NCI-H460 (cell line): ENCODE data around the gene DDX39B. TPM values are rescaled to one million over a fixed set of nuclear protein-coding genes. Genes with fewer than 3 reads are reported as not detected.

Source experiments
- DNase-seq: peaks from one replicate; pipeline ENCODE4 v3.0.0-alpha.2; 2016; ENCODE audit warnings: low read depth; ENCODE audit errors: extremely low read depth
- total RNA-seq: library from RNA; depleted of rRNA; stranded (reverse); fragments of >200 nt; shearing (Covaris generic); gene quantifications from 2 replicates; pipeline ENCODE4 v1.2.3, GENCODE V29; 2014

Gene DDX39B
- total RNA-seq, 1 experiment from 2014 or later, result 488 TPM

DNA sequence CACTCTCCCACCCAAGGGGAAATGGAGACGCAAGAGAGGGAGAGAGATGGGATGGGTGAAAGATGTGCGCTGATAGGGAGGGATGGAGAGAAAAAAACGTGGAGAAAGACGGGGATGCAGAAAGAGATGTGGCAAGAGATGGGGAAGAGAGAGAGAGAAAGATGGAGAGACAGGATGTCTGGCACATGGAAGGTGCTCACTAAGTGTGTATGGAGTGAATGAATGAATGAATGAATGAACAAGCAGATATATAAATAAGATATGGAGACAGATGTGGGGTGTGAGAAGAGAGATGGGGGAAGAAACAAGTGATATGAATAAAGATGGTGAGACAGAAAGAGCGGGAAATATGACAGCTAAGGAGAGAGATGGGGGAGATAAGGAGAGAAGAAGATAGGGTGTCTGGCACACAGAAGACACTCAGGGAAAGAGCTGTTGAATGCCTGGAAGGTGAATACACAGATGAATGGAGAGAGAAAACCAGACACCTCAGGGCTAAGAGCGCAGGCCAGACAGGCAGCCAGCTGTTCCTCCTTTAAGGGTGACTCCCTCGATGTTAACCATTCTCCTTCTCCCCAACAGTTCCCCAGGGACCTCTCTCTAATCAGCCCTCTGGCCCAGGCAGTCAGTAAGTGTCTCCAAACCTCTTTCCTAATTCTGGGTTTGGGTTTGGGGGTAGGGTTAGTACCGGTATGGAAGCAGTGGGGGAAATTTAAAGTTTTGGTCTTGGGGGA, 34.3 kb upstream of the DDX39B start:
- no peak for DNase-seq

DNA sequence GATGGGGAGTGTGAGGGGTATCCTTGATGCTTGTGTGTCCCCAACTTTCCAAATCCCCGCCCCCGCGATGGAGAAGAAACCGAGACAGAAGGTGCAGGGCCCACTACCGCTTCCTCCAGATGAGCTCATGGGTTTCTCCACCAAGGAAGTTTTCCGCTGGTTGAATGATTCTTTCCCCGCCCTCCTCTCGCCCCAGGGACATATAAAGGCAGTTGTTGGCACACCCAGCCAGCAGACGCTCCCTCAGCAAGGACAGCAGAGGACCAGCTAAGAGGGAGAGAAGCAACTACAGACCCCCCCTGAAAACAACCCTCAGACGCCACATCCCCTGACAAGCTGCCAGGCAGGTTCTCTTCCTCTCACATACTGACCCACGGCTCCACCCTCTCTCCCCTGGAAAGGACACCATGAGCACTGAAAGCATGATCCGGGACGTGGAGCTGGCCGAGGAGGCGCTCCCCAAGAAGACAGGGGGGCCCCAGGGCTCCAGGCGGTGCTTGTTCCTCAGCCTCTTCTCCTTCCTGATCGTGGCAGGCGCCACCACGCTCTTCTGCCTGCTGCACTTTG, 33.6 kb upstream of the DDX39B start, which contains the start of gene TNF:
TSS of gene TNF (plus strand) at position 231 of the 567 bp plus-strand sequence. CDS start at position 408, 177 bp downstream.
- no peak for DNase-seq

DNA sequence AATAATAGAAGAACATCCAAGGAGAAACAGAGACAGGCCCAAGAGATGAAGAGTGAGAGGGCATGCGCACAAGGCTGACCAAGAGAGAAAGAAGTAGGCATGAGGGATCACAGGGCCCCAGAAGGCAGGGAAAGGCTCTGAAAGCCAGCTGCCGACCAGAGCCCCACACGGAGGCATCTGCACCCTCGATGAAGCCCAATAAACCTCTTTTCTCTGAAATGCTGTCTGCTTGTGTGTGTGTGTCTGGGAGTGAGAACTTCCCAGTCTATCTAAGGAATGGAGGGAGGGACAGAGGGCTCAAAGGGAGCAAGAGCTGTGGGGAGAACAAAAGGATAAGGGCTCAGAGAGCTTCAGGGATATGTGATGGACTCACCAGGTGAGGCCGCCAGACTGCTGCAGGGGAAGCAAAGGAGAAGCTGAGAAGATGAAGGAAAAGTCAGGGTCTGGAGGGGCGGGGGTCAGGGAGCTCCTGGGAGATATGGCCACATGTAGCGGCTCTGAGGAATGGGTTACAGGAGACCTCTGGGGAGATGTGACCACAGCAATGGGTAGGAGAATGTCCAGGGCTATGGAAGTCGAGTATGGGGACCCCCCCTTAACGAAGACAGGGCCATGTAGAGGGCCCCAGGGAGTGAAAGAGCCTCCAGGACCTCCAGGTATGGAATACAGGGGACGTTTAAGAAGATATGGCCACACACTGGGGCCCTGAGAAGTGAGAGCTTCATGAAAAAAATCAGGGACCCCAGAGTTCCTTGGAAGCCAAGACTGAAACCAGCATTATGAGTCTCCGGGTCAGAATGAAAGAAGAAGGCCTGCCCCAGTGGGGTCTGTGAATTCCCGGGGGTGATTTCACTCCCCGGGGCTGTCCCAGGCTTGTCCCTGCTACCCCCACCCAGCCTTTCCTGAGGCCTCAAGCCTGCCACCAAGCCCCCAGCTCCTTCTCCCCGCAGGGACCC, 32.6 kb upstream of the DDX39B start:
- no peak for DNase-seq

DNA sequence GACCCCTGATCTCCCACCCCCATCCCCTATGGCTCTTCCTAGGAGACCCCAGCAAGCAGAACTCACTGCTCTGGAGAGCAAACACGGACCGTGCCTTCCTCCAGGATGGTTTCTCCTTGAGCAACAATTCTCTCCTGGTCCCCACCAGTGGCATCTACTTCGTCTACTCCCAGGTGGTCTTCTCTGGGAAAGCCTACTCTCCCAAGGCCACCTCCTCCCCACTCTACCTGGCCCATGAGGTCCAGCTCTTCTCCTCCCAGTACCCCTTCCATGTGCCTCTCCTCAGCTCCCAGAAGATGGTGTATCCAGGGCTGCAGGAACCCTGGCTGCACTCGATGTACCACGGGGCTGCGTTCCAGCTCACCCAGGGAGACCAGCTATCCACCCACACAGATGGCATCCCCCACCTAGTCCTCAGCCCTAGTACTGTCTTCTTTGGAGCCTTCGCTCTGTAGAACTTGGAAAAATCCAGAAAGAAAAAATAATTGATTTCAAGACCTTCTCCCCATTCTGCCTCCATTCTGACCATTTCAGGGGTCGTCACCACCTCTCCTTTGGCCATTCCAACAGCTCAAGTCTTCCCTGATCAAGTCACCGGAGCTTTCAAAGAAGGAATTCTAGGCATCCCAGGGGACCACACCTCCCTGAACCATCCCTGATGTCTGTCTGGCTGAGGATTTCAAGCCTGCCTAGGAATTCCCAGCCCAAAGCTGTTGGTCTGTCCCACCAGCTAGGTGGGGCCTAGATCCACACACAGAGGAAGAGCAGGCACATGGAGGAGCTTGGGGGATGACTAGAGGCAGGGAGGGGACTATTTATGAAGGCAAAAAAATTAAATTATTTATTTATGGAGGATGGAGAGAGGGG, 31.7 kb upstream of the DDX39B start:
- no peak for DNase-seq

DNA sequence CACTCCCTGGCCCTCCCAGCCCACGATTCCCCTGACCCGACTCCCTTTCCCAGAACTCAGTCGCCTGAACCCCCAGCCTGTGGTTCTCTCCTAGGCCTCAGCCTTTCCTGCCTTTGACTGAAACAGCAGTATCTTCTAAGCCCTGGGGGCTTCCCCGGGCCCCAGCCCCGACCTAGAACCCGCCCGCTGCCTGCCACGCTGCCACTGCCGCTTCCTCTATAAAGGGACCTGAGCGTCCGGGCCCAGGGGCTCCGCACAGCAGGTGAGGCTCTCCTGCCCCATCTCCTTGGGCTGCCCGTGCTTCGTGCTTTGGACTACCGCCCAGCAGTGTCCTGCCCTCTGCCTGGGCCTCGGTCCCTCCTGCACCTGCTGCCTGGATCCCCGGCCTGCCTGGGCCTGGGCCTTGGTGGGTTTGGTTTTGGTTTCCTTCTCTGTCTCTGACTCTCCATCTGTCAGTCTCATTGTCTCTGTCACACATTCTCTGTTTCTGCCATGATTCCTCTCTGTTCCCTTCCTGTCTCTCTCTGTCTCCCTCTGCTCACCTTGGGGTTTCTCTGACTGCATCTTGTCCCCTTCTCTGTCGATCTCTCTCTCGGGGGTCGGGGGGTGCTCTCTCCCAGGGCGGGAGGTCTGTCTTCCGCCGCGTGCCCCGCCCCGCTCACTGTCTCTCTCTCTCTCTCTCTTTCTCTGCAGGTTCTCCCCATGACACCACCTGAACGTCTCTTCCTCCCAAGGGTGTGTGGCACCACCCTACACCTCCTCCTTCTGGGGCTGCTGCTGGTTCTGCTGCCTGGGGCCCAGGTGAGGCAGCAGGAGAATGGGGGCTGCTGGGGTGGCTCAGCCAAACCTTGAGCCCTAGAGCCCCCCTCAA, 30.5 kb upstream of the DDX39B start, which contains the start of gene LTA:
TSS of gene LTA (plus strand) at position 249 of the 871 bp plus-strand sequence. CDS start at position 703, 454 bp downstream.
- no peak for DNase-seq

DNA sequence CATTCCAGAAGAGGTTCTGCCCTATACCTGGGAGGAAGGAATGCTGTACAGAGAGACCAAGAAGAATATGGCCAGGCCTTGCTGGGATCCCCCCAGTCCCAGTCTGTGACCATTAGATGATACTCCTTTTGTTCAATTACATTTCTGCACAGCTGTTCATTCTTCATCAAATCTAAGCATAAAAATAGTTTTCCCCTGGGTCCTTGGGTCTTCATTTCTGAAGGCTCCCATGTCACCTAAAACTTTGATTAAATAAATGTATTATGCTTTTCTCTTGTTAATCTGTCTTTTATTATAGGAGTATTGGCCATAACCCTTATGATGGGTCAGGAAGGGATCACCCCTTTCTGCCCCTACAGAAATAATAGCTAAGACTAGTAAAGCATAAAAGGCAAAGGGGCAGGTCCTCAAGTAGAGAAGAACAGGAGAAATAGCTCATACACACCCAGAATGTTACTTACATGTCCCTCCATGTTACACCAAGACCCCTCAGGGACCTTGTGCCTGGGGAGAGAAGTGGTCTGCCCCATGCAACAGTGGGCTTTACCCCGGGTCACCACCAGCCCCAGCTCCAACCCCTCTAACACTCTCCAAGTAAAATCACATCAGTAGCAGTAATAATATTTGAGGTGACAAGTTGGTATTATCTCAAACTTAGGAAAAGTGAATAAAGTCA, 28.2 kb upstream of the DDX39B start:
- no peak for DNase-seq

DNA sequence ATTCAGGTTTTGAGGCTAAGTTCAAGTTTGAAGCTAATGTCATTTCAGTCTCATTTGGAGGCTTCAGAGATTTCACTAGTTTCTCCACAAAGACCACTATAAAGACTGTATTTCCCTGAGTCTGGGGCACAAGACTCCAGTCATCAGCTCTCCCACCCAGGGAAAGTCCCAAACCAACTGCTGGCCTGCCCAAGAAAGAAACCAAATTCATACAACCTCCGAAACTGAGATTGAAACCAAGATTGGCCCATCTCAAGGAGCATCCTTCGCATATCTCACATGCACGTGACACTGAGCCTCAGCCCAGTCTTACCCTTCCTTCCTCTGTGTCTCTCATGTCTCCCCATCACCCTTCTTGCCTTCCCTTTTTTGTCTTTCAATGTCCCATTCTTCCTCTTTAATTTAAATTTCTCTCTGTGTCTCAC, 26.7 kb upstream of the DDX39B start:
- DNase-seq, result no peak

DNA sequence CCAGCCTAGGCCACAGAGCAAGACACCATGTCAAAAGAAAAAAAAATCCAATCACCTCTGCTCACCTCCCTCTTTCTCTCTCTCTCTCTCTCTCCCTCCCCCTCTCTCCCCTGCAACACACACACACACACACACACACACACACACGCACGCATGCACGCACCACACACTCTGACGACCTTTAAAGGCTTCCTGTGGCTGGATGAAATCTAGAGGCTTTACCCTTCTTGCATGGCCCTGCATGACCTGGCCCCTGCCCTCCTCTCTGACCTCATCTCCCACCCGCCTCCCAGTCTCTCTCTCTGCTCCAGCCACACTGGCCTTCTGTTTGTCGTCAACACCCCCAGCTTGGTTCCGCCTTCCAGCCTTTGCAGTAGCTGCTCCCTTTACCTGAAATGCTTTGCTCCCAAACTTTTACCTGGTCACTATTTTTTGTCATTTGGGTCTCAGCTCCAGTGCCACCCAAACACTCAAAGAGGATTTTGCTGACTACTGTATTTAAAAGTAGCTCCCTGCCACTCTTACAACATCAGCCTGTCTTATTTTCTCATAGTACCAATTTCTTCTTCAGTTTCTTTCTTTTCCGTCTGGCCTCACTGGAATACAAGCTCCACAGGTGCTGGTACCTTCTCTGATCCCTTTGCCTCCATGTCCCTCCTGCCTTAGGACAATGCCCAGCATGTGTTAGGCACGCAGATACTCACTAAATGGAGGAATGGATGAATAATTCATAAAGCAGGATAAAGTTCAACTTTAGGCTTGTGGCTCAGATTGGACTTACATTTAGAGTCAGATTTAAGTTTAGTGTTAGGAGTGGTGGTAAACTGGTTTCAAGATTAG, 25.9 kb upstream of the DDX39B start:
- DNase-seq, result no peak

DNA sequence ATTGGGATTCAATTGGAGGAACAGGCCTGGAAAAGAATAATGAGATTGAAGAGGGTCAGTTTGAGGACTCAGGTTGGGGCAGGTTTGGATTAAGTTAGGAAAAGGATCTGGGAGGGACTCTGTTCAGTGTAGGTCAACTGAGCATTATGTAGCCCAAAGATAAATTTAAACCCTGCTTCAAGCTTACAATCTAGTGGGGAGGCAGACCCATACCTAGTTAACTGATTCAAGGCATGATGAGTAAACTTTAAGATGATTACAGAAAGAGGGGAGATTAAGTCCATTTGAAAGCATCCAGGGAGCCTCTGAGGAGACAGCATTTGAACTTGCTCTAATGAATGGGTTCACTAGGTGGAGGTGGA, 18.9 kb upstream of the DDX39B start:
- DNase-seq, result no peak

DNA sequence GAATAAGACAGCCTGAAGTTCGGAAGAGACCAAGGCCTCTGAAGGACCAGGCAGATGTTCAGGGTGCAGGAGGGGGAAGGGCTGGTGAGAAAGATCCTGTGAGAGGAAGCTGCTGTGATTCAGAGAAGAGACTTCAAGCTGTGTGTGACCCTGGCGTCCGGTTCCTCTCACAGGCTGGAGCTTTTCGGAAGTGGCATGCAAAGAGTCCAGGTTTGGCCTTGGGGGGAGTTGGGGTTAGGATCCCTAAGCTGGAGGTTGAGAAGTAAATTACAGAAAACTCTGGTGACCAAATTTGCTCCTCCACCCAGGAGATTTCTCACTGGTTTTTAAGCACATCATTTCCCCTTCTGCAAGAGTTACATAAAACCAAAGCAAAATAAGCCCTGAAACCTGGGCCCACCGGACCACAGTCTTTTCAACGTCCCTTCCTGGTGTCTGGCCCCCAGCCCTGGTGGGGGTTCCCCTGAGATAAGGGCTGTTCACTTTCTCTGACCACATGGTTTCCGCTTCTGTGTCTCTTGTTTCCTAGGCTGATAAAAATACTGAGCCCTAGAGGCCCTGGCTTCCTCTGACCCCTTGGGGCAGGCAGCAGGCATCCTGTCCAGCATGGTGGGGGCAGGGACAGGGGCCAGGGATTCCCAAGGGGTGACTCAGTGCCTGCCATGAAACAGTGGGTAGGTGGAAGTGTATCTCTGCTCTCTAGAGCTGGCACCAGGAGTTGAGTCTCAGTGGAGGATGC, 18.3 kb upstream of the DDX39B start:
- no peak for DNase-seq

DNA sequence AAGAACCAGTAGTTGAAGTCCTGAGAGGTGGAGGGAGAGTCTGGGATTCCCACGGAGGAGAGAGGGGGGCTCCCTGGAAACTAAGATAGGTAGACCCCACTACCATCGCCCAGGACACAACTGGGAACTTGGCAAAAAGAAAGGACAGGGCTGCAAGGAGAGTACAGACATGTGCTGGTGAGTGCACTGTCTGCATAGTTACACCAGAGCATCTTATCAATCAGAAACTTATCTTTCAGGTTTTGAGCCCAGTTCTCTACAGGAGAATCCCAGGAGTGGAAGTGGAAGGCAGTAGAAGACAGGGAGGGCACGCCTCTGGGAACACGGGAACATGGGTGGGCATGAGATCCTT, 17.8 kb upstream of the DDX39B start:
- no peak for DNase-seq

DNA sequence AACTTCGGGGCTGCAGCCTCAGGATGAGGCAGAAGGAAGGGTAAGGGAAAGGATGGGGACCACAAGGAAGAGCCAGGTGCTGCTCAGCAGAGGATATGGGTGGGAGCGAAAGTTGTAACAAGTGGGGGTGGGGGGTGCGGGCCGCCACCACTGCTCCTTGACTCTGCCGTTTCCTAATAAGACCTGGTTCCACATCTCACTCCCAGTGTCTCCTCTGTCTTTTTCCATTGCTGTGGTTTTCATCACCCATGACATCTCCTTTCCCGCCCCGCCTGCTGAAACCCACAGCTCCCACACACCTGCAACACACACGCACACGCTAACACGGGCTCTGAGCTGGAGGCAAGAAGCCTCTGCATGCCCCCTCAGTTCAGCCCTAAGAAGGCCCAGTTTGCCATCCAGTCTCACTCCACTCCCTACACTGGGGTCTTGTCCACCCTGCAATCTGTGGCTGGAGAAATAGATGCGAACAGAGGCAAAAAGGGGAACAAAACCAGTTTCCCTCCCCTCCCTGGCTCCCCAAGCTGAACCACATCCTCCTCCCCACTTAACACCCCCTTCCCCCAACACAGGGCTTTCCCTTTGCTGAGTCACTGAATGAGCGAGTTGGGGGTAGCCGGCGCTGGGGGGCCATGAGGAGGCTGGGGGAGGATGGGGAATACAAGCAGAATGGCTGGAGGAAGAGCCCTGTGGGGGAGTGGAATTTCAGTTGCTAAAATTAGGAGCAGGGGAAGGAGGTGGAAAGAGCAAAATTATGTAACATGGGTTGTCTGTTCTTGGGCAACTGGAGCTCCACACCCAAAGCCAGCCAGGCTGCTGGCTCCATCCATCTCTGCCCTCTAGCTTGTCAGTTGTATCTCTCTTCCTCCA, 17.1 kb upstream of the DDX39B start:
- DNase-seq, result no peak

DNA sequence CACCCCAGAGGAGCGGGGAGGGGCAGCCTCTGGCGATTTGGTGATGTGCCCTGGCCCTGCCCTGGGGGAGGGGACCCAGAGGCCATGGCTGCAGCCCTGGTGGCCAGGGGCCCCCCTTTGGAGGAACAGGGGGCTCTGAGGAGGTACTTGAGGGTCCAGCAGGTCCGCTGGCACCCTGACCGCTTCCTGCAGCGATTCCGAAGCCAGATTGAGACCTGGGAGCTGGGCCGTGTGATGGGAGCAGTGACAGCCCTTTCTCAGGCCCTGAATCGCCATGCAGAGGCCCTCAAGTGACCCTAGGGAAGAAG, 16.5 kb upstream of the DDX39B start:
- no peak for DNase-seq

DNA sequence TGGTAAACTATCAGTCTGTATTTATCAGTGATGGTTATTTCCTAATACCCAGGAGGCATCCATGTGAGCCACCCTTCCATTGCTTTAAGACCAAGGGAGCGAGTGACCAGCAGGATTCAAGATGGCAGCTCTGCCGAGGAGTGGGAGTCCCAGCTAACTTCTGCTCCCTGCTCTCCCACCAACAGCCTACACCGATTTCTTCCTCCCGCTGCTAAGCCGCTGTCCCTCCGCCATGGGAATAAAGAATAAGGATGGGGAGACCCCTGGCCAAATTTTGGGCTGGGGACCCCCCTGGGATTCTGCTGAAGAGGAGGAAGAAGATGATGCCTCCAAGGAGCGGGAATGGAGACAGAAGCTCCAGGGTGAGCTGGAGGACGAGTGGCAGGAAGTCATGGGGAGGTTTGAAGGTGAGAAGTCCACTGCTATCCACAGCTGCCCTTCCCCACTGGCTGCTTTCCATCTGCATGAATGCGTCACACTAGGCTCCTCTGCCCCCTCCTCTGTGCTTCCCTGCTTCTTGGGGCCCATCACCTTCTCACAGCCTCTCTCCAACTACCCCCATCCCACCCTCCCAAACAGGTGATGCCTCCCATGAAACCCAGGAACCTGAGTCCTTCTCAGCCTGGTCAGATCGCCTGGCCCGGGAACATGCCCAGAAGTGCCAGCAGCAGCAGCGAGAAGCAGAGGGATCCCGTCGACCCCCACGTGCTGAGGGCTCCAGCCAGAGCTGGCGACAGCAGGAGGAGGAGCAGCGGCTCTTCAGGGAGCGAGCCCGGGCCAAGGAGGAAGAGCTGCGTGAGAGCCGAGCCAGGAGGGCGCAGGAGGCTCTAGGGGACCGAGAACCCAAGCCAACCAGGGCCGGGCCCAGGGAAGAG, 15.9 kb upstream of the DDX39B start:
- no peak for DNase-seq

DNA sequence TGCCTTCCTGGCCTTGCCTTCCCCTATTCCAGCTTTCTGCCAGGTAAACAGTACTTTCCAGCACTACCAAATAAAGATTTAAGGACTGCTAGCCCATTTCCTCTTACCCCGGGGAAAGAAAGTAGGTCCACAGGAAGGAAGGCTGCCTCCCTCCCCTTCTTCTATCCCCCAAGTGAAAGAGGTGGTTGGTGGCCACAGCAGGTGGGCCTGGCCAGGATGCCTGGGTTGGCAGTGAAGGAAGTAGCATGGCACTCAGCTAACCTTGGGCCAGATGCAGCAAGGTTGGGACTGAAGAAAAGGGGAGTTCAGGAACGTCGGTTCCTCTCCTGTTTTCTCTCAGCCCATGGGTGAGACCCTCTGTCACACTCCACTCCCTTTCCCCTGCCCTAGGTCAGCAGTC, 14.5 kb upstream of the DDX39B start:
- no peak for DNase-seq

DNA sequence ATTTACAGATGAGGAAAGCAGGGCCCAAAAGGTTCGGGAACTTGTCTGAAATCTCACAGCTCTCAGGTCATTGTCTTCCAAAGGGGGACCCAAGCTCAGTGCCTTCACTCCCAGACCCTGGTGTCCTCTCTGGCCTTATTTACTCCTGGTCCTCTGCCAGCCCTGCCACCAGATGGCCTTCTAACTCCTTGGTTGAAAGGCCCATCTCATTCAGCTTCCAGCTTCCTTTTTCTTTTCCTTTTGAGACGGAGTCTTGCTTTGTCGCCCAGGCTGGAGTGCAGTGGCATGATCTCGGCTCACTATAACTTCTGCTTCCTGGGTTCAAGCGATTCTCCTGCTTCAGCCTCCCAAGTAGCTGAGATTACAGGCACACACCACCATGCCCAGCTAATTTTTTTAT, 9.6 kb upstream of the DDX39B start:
- DNase-seq, result peak; percentile 36
